Astrocyte (in vitro differentiated cells and primary cell): ENCODE measurements around the gene FERMT3. TPM values are rescaled to one million over a fixed set of nuclear protein-coding genes. Genes with fewer than 3 reads are reported as not detected.

Experiments used
- DNase-seq: peaks from one replicate; pipeline ENCODE4 v3.0.0-alpha.2; 2010; ENCODE audit warnings: low read depth
- FAIRE-seq: peaks from 2 replicates; lab custom pipeline; 2011; peaks lifted over from hg19 to GRCh38; lab: Jason Lieb, UNC
- H2AFZ ChIP-seq: 2 replicates; pipeline ENCODE4 v1.6.0; 2012; ENCODE audit warnings: low read depth, low read length, inconsistent platforms
- H3K27ac ChIP-seq: 2 replicates; pipeline ENCODE4 v1.5.1; 2011; ENCODE audit warnings: low read depth, low read length, inconsistent platforms
- H3K27me3 ChIP-seq: 2 replicates; pipeline ENCODE4 v1.6.0; 2011; ENCODE audit warnings: low read length, inconsistent platforms; ENCODE audit not compliant: insufficient read depth
- H3K36me3 ChIP-seq: 2 replicates; pipeline ENCODE4 v1.5.1; 2011; ENCODE audit warnings: low read length, inconsistent platforms; ENCODE audit not compliant: insufficient read depth
- H3K4me1 ChIP-seq: 2 replicates; pipeline ENCODE4 v1.5.1; 2011; ENCODE audit warnings: low read length, inconsistent platforms; ENCODE audit not compliant: insufficient read depth
- H3K4me2 ChIP-seq: 2 replicates; pipeline ENCODE4 v1.6.0; 2012; ENCODE audit warnings: low read length, inconsistent platforms
- H3K4me3 ChIP-seq: 2 replicates; pipeline ENCODE4 v1.5.1; 2011; ENCODE audit warnings: low read depth, mild to moderate bottlenecking, low read length, inconsistent platforms; ENCODE audit not compliant: insufficient read depth
- H3K79me2 ChIP-seq: 2 replicates; pipeline ENCODE4 v1.6.0; 2012; ENCODE audit warnings: mild to moderate bottlenecking, low read length, inconsistent platforms; ENCODE audit not compliant: insufficient read depth
- H3K9ac ChIP-seq: 2 replicates; pipeline ENCODE4 v1.6.0; 2012; ENCODE audit warnings: mild to moderate bottlenecking, low read length, inconsistent platforms
- H3K9me3 ChIP-seq: 2 replicates; pipeline ENCODE4 v1.5.1; 2012; ENCODE audit warnings: low read depth, mild to moderate bottlenecking, low read length, inconsistent platforms; ENCODE audit not compliant: insufficient read depth
- H4K20me1 ChIP-seq: 2 replicates; pipeline ENCODE4 v1.6.0; 2012; ENCODE audit warnings: low read length, inconsistent platforms; ENCODE audit not compliant: insufficient read depth
- H3K27ac Mint-ChIP-seq: one replicate; pipeline ENCODE4 v1.8.0; 2021; ENCODE audit warnings: mild to moderate bottlenecking, mixed read lengths; ENCODE audit not compliant: unreplicated experiment
- H3K27me3 Mint-ChIP-seq: one replicate; pipeline ENCODE4 v1.8.0; 2021; ENCODE audit warnings: low read depth, mixed read lengths; ENCODE audit not compliant: unreplicated experiment
- H3K36me3 Mint-ChIP-seq: one replicate; pipeline ENCODE4 v1.8.0; 2021; ENCODE audit warnings: low read depth, mixed read lengths; ENCODE audit not compliant: unreplicated experiment
- H3K4me1 Mint-ChIP-seq: one replicate; pipeline ENCODE4 v1.8.0; 2021; ENCODE audit warnings: low read depth, mixed read lengths; ENCODE audit not compliant: unreplicated experiment
- H3K4me3 Mint-ChIP-seq: one replicate; pipeline ENCODE4 v1.8.0; 2021; ENCODE audit warnings: mild to moderate bottlenecking, moderate library complexity, mixed read lengths; ENCODE audit not compliant: unreplicated experiment
- H3K9me3 Mint-ChIP-seq: one replicate; pipeline ENCODE4 v1.8.0; 2021; ENCODE audit warnings: mild to moderate bottlenecking, mixed read lengths; ENCODE audit not compliant: unreplicated experiment
- CTCF ChIP-seq: IDR thresholded peaks from 2 replicates; pipeline ENCODE4 v1.5.1; 2011; ENCODE audit warnings: low read depth, mild to moderate bottlenecking, inconsistent platforms, low read length, moderate library complexity; ENCODE audit not compliant: insufficient read depth
- EZH2 ChIP-seq: IDR thresholded peaks from 2 replicates; pipeline ENCODE4 v1.6.1; 2012; ENCODE audit warnings: mild to moderate bottlenecking, low read length, inconsistent platforms; ENCODE audit not compliant: insufficient read depth
- total RNA-seq: library from RNA; stranded (reverse); gene quantifications from 2 replicates; pipeline ENCODE4 v1.2.1, GENCODE V29; 2021

FERMT3 gene
- total RNA-seq, 1 donor from 2014 or later, result 1.3 TPM

GRCh38 chr11:64262271-64263002 is 55.9 kb downstream of the FERMT3 start:
- FAIRE-seq (no peak), DNase-seq (no peak)
- H3K36me3 Mint-ChIP-seq, result peaks cover 28% of the 10 kb centered on the region
- H3K79me2 ChIP-seq, result no peaks in the 10 kb centered on the region
- peaks cover 19% of the 10 kb centered on the region for H3K4me1 ChIP-seq
- peak overlapping the region; percentile 91 for H3K27ac Mint-ChIP-seq
- no peak overlapping the region for H2AFZ ChIP-seq
- no peaks in the 10 kb centered on the region for H3K9me3 ChIP-seq
- H3K4me3 ChIP-seq, result no peak overlapping the region
- no peaks in the 10 kb centered on the region for H3K27me3 Mint-ChIP-seq
- H4K20me1 ChIP-seq, result peaks cover 34% of the 10 kb centered on the region
- H3K9ac ChIP-seq, result peak overlapping the region; percentile 47
- TF ChIP-seq CTCF, result no peak
- TF ChIP-seq EZH2, result no peak
- no peaks in the 10 kb centered on the region for H3K27me3 ChIP-seq
- H3K4me1 Mint-ChIP-seq, result peaks cover 11% of the 10 kb centered on the region
- peak overlapping the region; percentile 36 for H3K4me2 ChIP-seq
- peak overlapping the region; percentile 34 for H3K27ac ChIP-seq
- peaks cover 21% of the 10 kb centered on the region for H3K36me3 ChIP-seq
- peaks cover 2% of the 10 kb centered on the region for H3K9me3 Mint-ChIP-seq
- H3K4me3 Mint-ChIP-seq, result no peak overlapping the region

DNA sequence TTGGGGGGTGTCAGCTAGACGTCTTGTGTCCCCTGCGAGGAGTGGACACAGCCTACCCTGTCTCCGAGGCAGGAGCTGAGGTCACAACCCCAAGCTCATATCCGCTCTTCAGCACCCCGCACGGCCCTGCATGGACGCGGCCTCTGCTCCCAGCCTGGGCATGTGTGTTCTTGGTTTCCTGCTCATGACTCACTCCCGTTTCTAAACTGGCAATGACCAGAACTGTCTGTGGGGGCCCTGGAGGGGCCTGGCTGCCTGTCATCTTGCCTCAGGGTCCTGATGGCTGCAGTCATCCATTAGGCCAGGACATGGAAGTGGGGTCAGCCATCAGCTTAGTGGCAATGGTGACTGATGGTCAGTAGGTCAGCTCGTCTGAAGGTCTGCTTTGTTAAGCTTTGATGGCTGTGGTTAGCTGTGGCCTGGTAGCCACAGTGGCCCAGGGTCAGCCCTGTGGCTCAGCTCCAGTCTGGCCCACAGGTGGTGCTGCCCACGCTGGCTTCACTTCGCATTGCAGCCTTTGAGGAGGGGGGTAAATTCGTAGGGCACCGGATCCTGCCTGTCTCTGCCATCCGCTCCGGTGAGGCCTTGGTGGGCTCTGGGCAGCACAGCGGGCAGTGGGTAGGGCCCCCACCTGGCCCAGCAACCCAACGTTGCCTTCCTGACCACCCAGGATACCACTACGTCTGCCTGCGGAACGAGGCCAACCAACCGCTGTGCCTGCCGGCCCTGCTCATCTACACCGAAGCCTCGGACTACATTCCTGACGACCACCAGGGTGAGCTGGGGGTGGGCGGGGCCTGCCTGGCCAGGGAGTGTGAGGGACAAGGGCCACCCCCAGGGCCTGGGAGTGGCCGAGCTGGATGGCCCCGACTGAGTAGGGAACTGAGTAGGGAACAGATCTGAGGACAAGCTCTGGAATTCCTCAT is 56.8 kb downstream of the FERMT3 start:
- H3K4me3 ChIP-seq, result no peak overlapping the region
- H3K27ac Mint-ChIP-seq, result peak overlapping the region; percentile 91
- H3K27ac ChIP-seq, result peak overlapping the region; percentile 34
- FAIRE-seq (no peak), DNase-seq (peak; percentile 61)
- TF ChIP-seq CTCF (no peak), EZH2 (no peak)
- H3K79me2 ChIP-seq, result no peaks in the 10 kb centered on the region
- peaks cover 14% of the 10 kb centered on the region for H3K4me1 Mint-ChIP-seq
- H3K27me3 ChIP-seq, result no peaks in the 10 kb centered on the region
- no peaks in the 10 kb centered on the region for H3K9me3 ChIP-seq
- peak overlapping the region; percentile 9 for H3K4me3 Mint-ChIP-seq
- H3K27me3 Mint-ChIP-seq, result no peaks in the 10 kb centered on the region
- H3K4me1 ChIP-seq, result peaks cover 21% of the 10 kb centered on the region
- peaks cover 34% of the 10 kb centered on the region for H4K20me1 ChIP-seq
- peak overlapping the region; percentile 47 for H3K9ac ChIP-seq
- peaks cover 24% of the 10 kb centered on the region for H3K36me3 Mint-ChIP-seq
- no peak overlapping the region for H2AFZ ChIP-seq
- peaks cover 20% of the 10 kb centered on the region for H3K36me3 ChIP-seq
- H3K9me3 Mint-ChIP-seq, result peaks cover 2% of the 10 kb centered on the region
- H3K4me2 ChIP-seq, result peak overlapping the region; percentile 36
